ENCODE results near the gene WNT8A.

- TF ChIP-seq POLR2A (IDR thresholded peaks at IDR 0.05), result no peak
- TF ChIP-seq, protein P1, sequence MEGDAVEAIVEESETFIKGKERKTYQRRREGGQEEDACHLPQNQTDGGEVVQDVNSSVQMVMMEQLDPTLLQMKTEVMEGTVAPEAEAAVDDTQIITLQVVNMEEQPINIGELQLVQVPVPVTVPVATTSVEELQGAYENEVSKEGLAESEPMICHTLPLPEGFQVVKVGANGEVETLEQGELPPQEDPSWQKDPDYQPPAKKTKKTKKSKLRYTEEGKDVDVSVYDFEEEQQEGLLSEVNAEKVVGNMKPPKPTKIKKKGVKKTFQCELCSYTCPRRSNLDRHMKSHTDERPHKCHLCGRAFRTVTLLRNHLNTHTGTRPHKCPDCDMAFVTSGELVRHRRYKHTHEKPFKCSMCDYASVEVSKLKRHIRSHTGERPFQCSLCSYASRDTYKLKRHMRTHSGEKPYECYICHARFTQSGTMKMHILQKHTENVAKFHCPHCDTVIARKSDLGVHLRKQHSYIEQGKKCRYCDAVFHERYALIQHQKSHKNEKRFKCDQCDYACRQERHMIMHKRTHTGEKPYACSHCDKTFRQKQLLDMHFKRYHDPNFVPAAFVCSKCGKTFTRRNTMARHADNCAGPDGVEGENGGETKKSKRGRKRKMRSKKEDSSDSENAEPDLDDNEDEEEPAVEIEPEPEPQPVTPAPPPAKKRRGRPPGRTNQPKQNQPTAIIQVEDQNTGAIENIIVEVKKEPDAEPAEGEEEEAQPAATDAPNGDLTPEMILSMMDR (IDR thresholded peaks at IDR 0.05), result no peak
Measured at GRCh38 chr5:138037271-138037670, 46.6 kb upstream of the WNT8A start.
